Omental fat pad (tissue), 4 donors: ENCODE results near the gene TBC1D3B. TPM values are rescaled to one million over a fixed set of nuclear protein-coding genes. Genes with fewer than 3 reads are reported as not detected.
A peak's percentile ranks its signal among the peaks of the same experiment; 100 is the strongest.
"Not testable (repeated sequence)": the region's sequence is repeated elsewhere in the genome, so short reads cannot be mapped to it uniquely, and the experiment has no call there.

Source experiments
- ATAC-seq: fragments of 150-250 bp; one replicate; pipeline ENCODE4 v1.9.1; 2016; ENCODE audit warnings: mild to moderate bottlenecking, moderate library complexity; ENCODE audit not compliant: low FRiP score
- DNase-seq: peaks from one replicate; pipeline ENCODE4 v3.0.0-alpha.2; 2019; ENCODE audit warnings: low spot score
- CTCF ChIP-seq, 3 donors: fragments of 450-650 bp; IDR thresholded peaks; one replicate each; pipeline ENCODE4 v1.5.1; 2016 to 2017; ENCODE audit warnings: antibody characterized with exemption in 3 of 3, mild to moderate bottlenecking in 3 of 3, moderate library complexity in 2 of 3
- total RNA-seq, 4 donors: library from RNA; depleted of rRNA; stranded (reverse); fragments of >200 nt; gene quantifications; one replicate each; pipeline ENCODE4 v1.1.0, GENCODE V29; 2016

Gene TBC1D3B
- total RNA-seq, 4 donors from 2014 or later, result 1.5 to 6.9 (median 2.4) TPM

- ATAC-seq, result peak; percentile 12
Measured at GRCh38 chr17:36182176-36183000, 6.0 kb upstream of the TBC1D3B start.

GRCh38 chr17:36181446-36182175, 5.2 kb upstream of the TBC1D3B start:
- not testable (repeated sequence) for DNase-seq, ATAC-seq

More at GRCh38 chr17:36182176-36183000, 6.0 kb upstream of the TBC1D3B start:
- DNase-seq, result no peak
- TF ChIP-seq CTCF (IDR thresholded peaks at IDR 0.05), result no peak

DNA sequence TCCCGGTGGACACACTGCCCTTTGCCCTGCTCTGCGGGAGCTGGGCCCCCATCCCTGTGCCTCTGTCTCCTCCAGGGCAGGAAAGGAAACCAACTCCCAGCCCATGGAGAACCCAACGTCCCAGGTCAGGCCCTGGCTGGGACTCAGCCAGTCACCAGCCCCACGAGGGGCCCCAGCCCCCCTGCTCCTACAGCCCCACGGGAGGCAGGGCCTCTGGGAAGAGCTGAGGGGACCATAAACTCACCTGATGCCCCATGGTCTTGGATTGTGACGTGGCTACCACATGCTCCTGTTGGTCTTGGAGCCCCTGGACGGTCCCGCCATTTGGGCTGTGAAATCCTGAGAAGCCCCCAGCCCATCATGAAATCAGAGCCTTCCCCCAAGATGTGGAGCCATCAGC, 7.6 kb downstream of the TBC1D3B start:
- not testable (repeated sequence) for ATAC-seq, DNase-seq

GRCh38 chr17:36153895-36154610, 22.4 kb downstream of the TBC1D3B start:
- TF ChIP-seq CTCF (IDR thresholded peaks at IDR 0.05), result no peak
- DNase-seq, result no peak

GRCh38 chr17:36152639-36153120, 23.8 kb downstream of the TBC1D3B start:
- DNase-seq (no peak), ATAC-seq (no peak)
- TF ChIP-seq CTCF (IDR thresholded peaks at IDR 0.05), result no peak

More at GRCh38 chr17:36153895-36154610, 22.4 kb downstream of the TBC1D3B start:
- ATAC-seq, result no peak

- no peak for ATAC-seq
- TF ChIP-seq CTCF (IDR thresholded peaks at IDR 0.05), result no peak
- no peak for DNase-seq
Measured at GRCh38 chr17:36151891-36152638, 24.4 kb downstream of the TBC1D3B start.

GRCh38 chr17:36149296-36149820, 27.1 kb downstream of the TBC1D3B start:
- DNase-seq (no peak), ATAC-seq (no peak)
- TF ChIP-seq CTCF (IDR thresholded peaks at IDR 0.05), result no peak
